ENCODE results near the gene TRRAP. TPM values are rescaled to one million over a fixed set of nuclear protein-coding genes. Genes with fewer than 3 reads are reported as not detected.

The TRRAP gene
- polyA plus RNA-seq, 1 donor from 2014 or later = 12.9 TPM

DNA sequence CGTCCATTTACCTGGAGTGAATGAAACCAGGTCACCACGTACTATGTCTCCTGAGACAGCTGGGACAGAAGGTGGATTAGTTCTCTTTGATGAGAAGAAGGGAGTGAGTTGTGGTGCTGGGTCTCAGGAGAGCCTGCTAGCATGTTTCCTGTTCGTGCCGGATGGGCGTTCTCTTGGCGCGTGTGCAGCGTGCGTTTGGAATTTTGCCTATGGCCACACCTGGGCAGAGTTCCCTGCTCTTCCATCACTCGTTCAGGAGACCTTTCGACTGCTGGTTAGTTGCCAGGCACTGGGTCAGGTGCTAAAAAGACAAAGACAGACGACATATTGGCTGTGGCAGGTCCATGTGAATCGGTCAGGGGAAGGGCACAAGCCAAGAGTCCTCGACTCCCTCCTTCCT lies 90.3 kb downstream of the TRRAP start:
- H3K36me3 ChIP-seq (ENCODE audit: insufficient read depth, low read length) = peaks cover 15% of the 10 kb centered on the region
- H3K9me2 ChIP-seq (ENCODE audit: insufficient read depth, low read length) = no peaks in the 10 kb centered on the region
- no peaks in the 10 kb centered on the region for H3K9me3 ChIP-seq (ENCODE audit: low read length)
- no peak overlapping the region for H3K27ac ChIP-seq (ENCODE audit: low read length)
- no peaks in the 10 kb centered on the region for H3F3A ChIP-seq (ENCODE audit: insufficient read depth, low read length, poor library complexity, severe bottlenecking)
- no peak overlapping the region for H3K4me3 ChIP-seq (ENCODE audit: low read length)
- H3K27me3 ChIP-seq (ENCODE audit: insufficient read depth, low read depth, low read length) = no peaks in the 10 kb centered on the region
- no peaks in the 10 kb centered on the region for H3K79me2 ChIP-seq (replicated peaks; ENCODE audit: insufficient read depth, low read length)
- no peak overlapping the region for H2AFZ ChIP-seq (ENCODE audit: low read depth, low read length)
- no peak overlapping the region for H3K4me2 ChIP-seq (ENCODE audit: low read length)
- no peaks in the 10 kb centered on the region for H4K20me1 ChIP-seq (ENCODE audit: insufficient read depth)
- TF ChIP-seq EP300 (conservative IDR thresholded peaks at IDR 0.05; ENCODE audit: poor library complexity, severe bottlenecking) (no peak), POLR2AphosphoS5 (IDR thresholded peaks at IDR 0.05) (no peak)
- H3K9ac ChIP-seq (ENCODE audit: low read length) = no peak overlapping the region

DNA sequence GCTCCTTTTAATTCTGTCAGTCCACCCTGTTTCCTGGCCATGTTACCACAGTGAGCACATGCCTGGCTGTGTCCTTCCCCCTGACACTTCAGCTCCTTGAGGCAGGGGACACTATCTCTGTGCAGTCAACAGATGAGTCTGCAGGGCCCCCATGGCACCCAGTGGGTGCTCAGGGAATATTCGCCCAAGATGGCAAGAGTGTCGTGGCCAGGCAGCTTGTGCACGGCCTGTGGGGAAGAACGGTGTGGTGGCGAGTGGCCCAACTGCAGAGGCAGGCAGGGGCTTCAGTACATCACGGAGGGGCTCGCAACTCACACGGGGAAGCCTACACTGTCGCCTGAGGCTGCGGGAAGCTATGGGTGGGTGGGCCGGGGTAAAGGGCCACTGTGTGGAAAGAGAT lies 91.1 kb downstream of the TRRAP start:
- H2AFZ ChIP-seq (ENCODE audit: low read depth, low read length) = no peak overlapping the region
- no peaks in the 10 kb centered on the region for H3F3A ChIP-seq (ENCODE audit: insufficient read depth, low read length, poor library complexity, severe bottlenecking)
- H3K9me2 ChIP-seq (ENCODE audit: insufficient read depth, low read length) = no peaks in the 10 kb centered on the region
- peaks cover 19% of the 10 kb centered on the region for H3K36me3 ChIP-seq (ENCODE audit: insufficient read depth, low read length)
- H3K79me2 ChIP-seq (replicated peaks; ENCODE audit: insufficient read depth, low read length) = no peaks in the 10 kb centered on the region
- no peaks in the 10 kb centered on the region for H4K20me1 ChIP-seq (ENCODE audit: insufficient read depth)
- H3K9ac ChIP-seq (ENCODE audit: low read length) = no peak overlapping the region
- TF ChIP-seq, protein P1, sequence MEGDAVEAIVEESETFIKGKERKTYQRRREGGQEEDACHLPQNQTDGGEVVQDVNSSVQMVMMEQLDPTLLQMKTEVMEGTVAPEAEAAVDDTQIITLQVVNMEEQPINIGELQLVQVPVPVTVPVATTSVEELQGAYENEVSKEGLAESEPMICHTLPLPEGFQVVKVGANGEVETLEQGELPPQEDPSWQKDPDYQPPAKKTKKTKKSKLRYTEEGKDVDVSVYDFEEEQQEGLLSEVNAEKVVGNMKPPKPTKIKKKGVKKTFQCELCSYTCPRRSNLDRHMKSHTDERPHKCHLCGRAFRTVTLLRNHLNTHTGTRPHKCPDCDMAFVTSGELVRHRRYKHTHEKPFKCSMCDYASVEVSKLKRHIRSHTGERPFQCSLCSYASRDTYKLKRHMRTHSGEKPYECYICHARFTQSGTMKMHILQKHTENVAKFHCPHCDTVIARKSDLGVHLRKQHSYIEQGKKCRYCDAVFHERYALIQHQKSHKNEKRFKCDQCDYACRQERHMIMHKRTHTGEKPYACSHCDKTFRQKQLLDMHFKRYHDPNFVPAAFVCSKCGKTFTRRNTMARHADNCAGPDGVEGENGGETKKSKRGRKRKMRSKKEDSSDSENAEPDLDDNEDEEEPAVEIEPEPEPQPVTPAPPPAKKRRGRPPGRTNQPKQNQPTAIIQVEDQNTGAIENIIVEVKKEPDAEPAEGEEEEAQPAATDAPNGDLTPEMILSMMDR (IDR thresholded peaks at IDR 0.05; ENCODE audit: poor library complexity, severe bottlenecking) = no peak
- TF ChIP-seq SMC3 (conservative IDR thresholded peaks at IDR 0.05; ENCODE audit: poor library complexity) (no peak), MXI1 (conservative IDR thresholded peaks at IDR 0.05; ENCODE audit: poor library complexity, severe bottlenecking) (no peak), POLR2AphosphoS5 (IDR thresholded peaks at IDR 0.05) (no peak), TAF1 (IDR thresholded peaks at IDR 0.05; ENCODE audit: low read depth) (no peak), EP300 (conservative IDR thresholded peaks at IDR 0.05; ENCODE audit: poor library complexity, severe bottlenecking) (no peak)
- TF ChIP-seq, protein P2, sequence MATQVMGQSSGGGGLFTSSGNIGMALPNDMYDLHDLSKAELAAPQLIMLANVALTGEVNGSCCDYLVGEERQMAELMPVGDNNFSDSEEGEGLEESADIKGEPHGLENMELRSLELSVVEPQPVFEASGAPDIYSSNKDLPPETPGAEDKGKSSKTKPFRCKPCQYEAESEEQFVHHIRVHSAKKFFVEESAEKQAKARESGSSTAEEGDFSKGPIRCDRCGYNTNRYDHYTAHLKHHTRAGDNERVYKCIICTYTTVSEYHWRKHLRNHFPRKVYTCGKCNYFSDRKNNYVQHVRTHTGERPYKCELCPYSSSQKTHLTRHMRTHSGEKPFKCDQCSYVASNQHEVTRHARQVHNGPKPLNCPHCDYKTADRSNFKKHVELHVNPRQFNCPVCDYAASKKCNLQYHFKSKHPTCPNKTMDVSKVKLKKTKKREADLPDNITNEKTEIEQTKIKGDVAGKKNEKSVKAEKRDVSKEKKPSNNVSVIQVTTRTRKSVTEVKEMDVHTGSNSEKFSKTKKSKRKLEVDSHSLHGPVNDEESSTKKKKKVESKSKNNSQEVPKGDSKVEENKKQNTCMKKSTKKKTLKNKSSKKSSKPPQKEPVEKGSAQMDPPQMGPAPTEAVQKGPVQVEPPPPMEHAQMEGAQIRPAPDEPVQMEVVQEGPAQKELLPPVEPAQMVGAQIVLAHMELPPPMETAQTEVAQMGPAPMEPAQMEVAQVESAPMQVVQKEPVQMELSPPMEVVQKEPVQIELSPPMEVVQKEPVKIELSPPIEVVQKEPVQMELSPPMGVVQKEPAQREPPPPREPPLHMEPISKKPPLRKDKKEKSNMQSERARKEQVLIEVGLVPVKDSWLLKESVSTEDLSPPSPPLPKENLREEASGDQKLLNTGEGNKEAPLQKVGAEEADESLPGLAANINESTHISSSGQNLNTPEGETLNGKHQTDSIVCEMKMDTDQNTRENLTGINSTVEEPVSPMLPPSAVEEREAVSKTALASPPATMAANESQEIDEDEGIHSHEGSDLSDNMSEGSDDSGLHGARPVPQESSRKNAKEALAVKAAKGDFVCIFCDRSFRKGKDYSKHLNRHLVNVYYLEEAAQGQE (IDR thresholded peaks at IDR 0.05; ENCODE audit: borderline replicate concordance) = no peak
- no peaks in the 10 kb centered on the region for H3K9me3 ChIP-seq (ENCODE audit: low read length)
- H3K4me3 ChIP-seq (ENCODE audit: low read length) = no peak overlapping the region
- H3K4me2 ChIP-seq (ENCODE audit: low read length) = no peak overlapping the region
- no peaks in the 10 kb centered on the region for H3K27me3 ChIP-seq (ENCODE audit: insufficient read depth, low read depth, low read length)
- no peak overlapping the region for H3K27ac ChIP-seq (ENCODE audit: low read length)

DNA sequence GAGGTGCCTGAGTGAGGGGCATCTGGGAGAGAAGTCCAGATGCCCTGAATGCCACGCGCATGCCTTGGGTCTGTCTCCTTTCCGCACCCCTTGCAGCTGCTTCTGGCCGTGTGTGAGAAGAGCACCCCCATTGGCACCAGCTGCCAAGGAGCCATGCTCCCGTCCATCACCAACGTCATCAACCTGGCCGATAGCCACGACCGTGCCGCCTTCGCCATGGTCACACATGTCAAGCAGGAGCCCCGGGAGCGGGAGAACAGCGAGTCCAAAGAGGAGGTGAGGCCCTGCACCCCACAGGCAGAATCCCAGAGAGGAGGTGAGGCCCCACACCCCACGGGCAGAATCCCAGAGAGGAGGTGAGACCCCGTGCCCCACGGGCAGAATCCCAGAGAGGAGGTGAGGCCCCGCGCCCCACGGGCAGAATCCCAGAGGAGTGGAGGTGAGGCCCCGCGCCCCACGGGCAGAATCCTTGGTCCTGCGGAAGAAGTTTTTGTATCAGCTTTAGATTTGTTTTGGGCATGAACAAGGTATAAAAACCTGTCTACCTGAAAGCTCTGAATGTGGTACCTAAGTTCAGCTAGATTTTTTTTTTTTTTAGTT lies 91.8 kb downstream of the TRRAP start:
- H3K36me3 ChIP-seq (ENCODE audit: insufficient read depth, low read length) = peaks cover 19% of the 10 kb centered on the region
- H3K4me3 ChIP-seq (ENCODE audit: low read length) = no peak overlapping the region

More for the DNA sequence above, 91.8 kb downstream of the TRRAP start:
- no peaks in the 10 kb centered on the region for H3K27me3 ChIP-seq (ENCODE audit: insufficient read depth, low read depth, low read length)
- H3K9me2 ChIP-seq (ENCODE audit: insufficient read depth, low read length) = no peaks in the 10 kb centered on the region
- H3K9me3 ChIP-seq (ENCODE audit: low read length) = no peaks in the 10 kb centered on the region
- H3K79me2 ChIP-seq (replicated peaks; ENCODE audit: insufficient read depth, low read length) = no peaks in the 10 kb centered on the region
- TF ChIP-seq EZH2 (IDR thresholded peaks at IDR 0.05; ENCODE audit: borderline replicate concordance, insufficient read depth, low read length, poor library complexity, severe bottlenecking) (no peak), MXI1 (conservative IDR thresholded peaks at IDR 0.05; ENCODE audit: poor library complexity, severe bottlenecking) (no peak), SMC3 (conservative IDR thresholded peaks at IDR 0.05; ENCODE audit: poor library complexity) (no peak), POLR2AphosphoS5 (IDR thresholded peaks at IDR 0.05) (no peak), EP300 (conservative IDR thresholded peaks at IDR 0.05; ENCODE audit: poor library complexity, severe bottlenecking) (no peak), TAF1 (IDR thresholded peaks at IDR 0.05; ENCODE audit: low read depth) (no peak), RAD21 (conservative IDR thresholded peaks at IDR 0.05) (no peak)
- TF ChIP-seq, protein P2 (IDR thresholded peaks at IDR 0.05; ENCODE audit: borderline replicate concordance) = no peak
- TF ChIP-seq, protein P1 (IDR thresholded peaks at IDR 0.05; ENCODE audit: poor library complexity, severe bottlenecking) = no peak
- H3K27ac ChIP-seq (ENCODE audit: low read length) = no peak overlapping the region
- H2AFZ ChIP-seq (ENCODE audit: low read depth, low read length) = no peak overlapping the region
- no peak overlapping the region for H3K9ac ChIP-seq (ENCODE audit: low read length)
- no peak overlapping the region for H3K4me2 ChIP-seq (ENCODE audit: low read length)
- H3F3A ChIP-seq (ENCODE audit: insufficient read depth, low read length, poor library complexity, severe bottlenecking) = no peaks in the 10 kb centered on the region
- H4K20me1 ChIP-seq (ENCODE audit: insufficient read depth) = no peaks in the 10 kb centered on the region

All from neural cell (in vitro differentiated cells).